Uterus (tissue), 4 donors: ENCODE measurements around the gene USP31. TPM values are rescaled to one million over a fixed set of nuclear protein-coding genes. Genes with fewer than 3 reads are reported as not detected.

Experiments
- DNase-seq, 2 donors: peaks; one replicate each; pipeline ENCODE4 v3.0.0-alpha.2; 2019 to 2020
- H3K27ac ChIP-seq, 2 donors: fragments of 200-600 bp; sonication (generic); 1 replicate in 1 of 2; 2 replicates in 1 of 2; pipeline ENCODE4 v1.5.1; 2016 to 2018
- H3K27me3 ChIP-seq, 2 donors: fragments of 200-600 bp; sonication (generic); one replicate each; pipeline ENCODE4 v1.5.1; 2018 to 2019; ENCODE audit warnings: control low read depth in 1 of 2
- H3K36me3 ChIP-seq, 2 donors: fragments of 200-600 bp; sonication (generic); one replicate each; pipeline ENCODE4 v1.5.1; 2019; ENCODE audit warnings: control low read depth in 1 of 2
- H3K4me1 ChIP-seq, 2 donors: fragments of 200-600 bp; sonication (generic); one replicate each; pipeline ENCODE4 v1.5.1; 2018 to 2019; ENCODE audit warnings: control low read depth in 1 of 2
- H3K4me3 ChIP-seq, 2 donors: fragments of 200-600 bp; sonication (generic); 1 replicate in 1 of 2; 2 replicates in 1 of 2; pipeline ENCODE4 v1.5.1; 2018 to 2019; ENCODE audit warnings: mild to moderate bottlenecking in 1 of 2
- H3K9me3 ChIP-seq, 2 donors: fragments of 200-600 bp; sonication (generic); one replicate each; pipeline ENCODE4 v1.5.1; 2019; ENCODE audit warnings: control low read depth in 1 of 2
- POLR2A ChIP-seq, 2 donors: fragments of 450-650 bp; IDR thresholded peaks; one replicate each; pipeline ENCODE4 v1.6.1; 2016; ENCODE audit warnings: antibody characterized with exemption in 2 of 2, mild to moderate bottlenecking in 1 of 2, moderate library complexity in 1 of 2
- intact Hi-C: fragments of 100-400 bp; cut with DNase I; formaldehyde crosslinking; loops from one replicate; pipeline ENCODE4 v1.15.1; 2023; ENCODE audit warnings: low total_unique reads
- total RNA-seq, 4 donors: library from RNA; depleted of rRNA in 3 of 4; stranded (reverse); fragments of >200 nt in 3 of 4; gene quantifications; one replicate each; pipeline versions ENCODE4 v1.1.0 to v1.2.4, GENCODE V29; 2014 to 2023
- TF ChIP-seq, protein P1 (sequence below), 4 experiments: fragments of 200-600 bp in 2 of 4; fragments of 450-650 bp in 2 of 4; sonication (generic) in 2 of 4; IDR thresholded peaks; one replicate each; pipeline ENCODE4 v1.5.1; 2016 to 2019; ENCODE audit warnings: antibody characterized with exemption in 4 of 4, mild to moderate bottlenecking in 2 of 4, moderate library complexity in 1 of 4
- donor health status: DM: yes; HTN: yes; CAD: no.

The USP31 gene
- total RNA-seq, 4 donors from 2014 or later: 11.8 to 62.0 (median 28.2) TPM

DNA sequence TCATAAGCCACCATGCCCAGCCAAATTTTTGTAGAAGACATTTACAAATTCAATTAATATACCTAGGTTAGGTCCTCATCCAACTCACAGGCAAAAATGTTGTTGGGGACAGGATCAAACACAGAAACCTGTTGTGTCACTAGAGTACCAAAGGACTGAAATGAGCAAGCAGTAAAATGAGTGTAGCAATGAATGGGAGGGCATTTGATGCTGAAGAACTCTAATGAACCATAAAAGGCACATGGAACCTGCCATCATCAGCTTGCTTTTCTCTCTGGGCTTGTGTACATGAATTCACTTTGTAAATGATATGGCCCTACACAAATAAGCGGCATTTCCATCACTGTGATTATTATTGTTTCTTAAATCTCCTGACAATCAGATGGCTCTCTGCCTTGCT lies 17.8 kb downstream of the USP31 start:
- Histone ChIP-seq H3K9me3 (peaks cover 0 to 2% of the 10 kb centered on the region in 2 donors), H3K27ac (peak overlapping the region; percentile 90 to 96), H3K4me1 (peaks cover 0 to 15% of the 10 kb centered on the region in 2 donors), H3K27me3 (no peaks in the 10 kb centered on the region), H3K4me3 (no peak overlapping the region), H3K36me3 (no peaks in the 10 kb centered on the region)
- DNase-seq: no peak
- TF ChIP-seq, protein P1, sequence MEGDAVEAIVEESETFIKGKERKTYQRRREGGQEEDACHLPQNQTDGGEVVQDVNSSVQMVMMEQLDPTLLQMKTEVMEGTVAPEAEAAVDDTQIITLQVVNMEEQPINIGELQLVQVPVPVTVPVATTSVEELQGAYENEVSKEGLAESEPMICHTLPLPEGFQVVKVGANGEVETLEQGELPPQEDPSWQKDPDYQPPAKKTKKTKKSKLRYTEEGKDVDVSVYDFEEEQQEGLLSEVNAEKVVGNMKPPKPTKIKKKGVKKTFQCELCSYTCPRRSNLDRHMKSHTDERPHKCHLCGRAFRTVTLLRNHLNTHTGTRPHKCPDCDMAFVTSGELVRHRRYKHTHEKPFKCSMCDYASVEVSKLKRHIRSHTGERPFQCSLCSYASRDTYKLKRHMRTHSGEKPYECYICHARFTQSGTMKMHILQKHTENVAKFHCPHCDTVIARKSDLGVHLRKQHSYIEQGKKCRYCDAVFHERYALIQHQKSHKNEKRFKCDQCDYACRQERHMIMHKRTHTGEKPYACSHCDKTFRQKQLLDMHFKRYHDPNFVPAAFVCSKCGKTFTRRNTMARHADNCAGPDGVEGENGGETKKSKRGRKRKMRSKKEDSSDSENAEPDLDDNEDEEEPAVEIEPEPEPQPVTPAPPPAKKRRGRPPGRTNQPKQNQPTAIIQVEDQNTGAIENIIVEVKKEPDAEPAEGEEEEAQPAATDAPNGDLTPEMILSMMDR (IDR thresholded peaks at IDR 0.05): no peak
- TF ChIP-seq POLR2A (IDR thresholded peaks at IDR 0.05): no peak
- intact Hi-C loops: no loop called here

DNA sequence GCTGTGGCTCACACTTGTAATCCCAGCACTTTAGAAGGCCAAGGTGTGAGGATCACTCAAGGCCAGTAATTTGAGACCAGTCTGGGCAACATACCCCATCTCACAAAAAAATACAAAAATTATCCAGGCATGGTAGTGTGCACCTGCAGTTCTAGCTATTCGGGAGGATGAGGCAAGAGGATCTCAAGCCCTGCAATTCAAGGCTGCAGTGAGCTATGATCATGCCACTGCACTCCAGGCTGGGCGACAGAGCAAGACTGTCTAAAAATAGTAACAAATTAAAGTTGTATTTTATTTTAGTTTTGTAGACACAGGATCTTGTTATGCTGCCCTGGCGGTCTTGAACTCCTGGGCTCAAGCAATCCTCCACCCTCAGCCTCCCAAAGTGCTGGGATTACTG lies 18.2 kb downstream of the USP31 start:
- intact Hi-C loops: no loop called here
- Histone ChIP-seq H3K4me3 (no peak overlapping the region), H3K27me3 (no peaks in the 10 kb centered on the region), H3K27ac (peak overlapping the region; percentile 90 to 96), H3K36me3 (no peaks in the 10 kb centered on the region), H3K4me1 (peaks cover 0 to 15% of the 10 kb centered on the region in 2 donors), H3K9me3 (no peaks in the 10 kb centered on the region)
- no peak for DNase-seq
- TF ChIP-seq, protein P1 (IDR thresholded peaks at IDR 0.05): no peak
- no peak for TF ChIP-seq POLR2A (IDR thresholded peaks at IDR 0.05)

DNA sequence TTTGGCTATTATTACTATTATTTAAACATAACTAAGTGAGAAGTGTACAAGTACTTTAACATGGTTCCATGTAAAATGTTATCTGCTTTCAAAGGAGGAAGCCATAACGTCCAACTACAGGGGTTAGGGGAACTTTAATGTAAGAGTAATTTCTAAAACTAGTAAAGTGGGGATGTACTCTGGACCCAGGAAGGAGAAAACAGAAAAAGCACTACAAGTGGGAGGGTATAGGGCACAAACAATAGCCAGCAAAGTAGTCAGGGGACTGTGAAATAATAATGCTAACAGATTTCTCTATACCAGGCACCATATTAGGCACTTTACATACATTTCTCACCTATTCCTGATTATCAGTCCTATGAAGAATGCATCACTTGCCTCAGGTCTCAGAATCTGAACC lies 19.6 kb downstream of the USP31 start:
- no peaks in the 10 kb centered on the region for H3K9me3 ChIP-seq
- TF ChIP-seq POLR2A (IDR thresholded peaks at IDR 0.05): no peak
- TF ChIP-seq, protein P1 (IDR thresholded peaks at IDR 0.05): no peak
- H3K27me3 ChIP-seq: no peaks in the 10 kb centered on the region
- H3K27ac ChIP-seq: peak overlapping the region; percentile 90 to 96
- peaks cover 0 to 15% of the 10 kb centered on the region in 2 donors for H3K4me1 ChIP-seq
- H3K4me3 ChIP-seq: no peak overlapping the region
- no peaks in the 10 kb centered on the region for H3K36me3 ChIP-seq
- intact Hi-C loops: no loop called here
- DNase-seq: no peak

DNA sequence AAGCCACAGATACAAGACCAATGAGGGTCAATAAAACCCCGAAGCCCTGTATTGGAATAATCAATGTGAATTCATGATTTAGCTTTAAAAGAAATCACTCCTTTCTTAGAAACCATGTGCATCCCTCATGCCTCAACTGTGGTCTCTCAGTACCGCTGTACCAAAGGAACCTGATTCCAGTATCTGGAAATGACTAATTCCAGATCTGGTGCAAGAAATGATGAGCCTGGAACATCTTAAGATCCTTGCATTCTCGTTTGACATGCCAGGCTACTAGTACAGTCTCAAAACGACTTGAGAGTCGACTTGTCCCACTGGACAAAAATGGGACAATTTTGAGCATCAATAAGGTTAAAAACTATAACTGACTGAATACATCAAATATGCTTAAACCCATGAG lies 21.2 kb downstream of the USP31 start:
- Histone ChIP-seq H3K9me3 (no peaks in the 10 kb centered on the region), H3K4me1 (peaks cover under 1 to 10% of the 10 kb centered on the region in 2 donors), H3K27me3 (no peaks in the 10 kb centered on the region), H3K36me3 (no peaks in the 10 kb centered on the region), H3K27ac (peak overlapping the region; percentile 90 to 96), H3K4me3 (no peak overlapping the region)
- TF ChIP-seq, protein P1 (IDR thresholded peaks at IDR 0.05): no peak
- no peak for TF ChIP-seq POLR2A (IDR thresholded peaks at IDR 0.05)
- DNase-seq: no peak
- intact Hi-C loops: no loop called here

GRCh38 chr16:23125277-23125676 lies 24.0 kb downstream of the USP31 start:
- peaks cover 0 to 6% of the 10 kb centered on the region in 2 donors for H3K4me1 ChIP-seq
- H3K27ac ChIP-seq: peak overlapping the region; percentile 90 to 96
- intact Hi-C loops: no loop called here
- H3K36me3 ChIP-seq: no peaks in the 10 kb centered on the region
- H3K27me3 ChIP-seq: no peaks in the 10 kb centered on the region
- no peak for DNase-seq
- no peaks in the 10 kb centered on the region for H3K9me3 ChIP-seq
- no peak overlapping the region for H3K4me3 ChIP-seq
- TF ChIP-seq, protein P1 (IDR thresholded peaks at IDR 0.05): no peak
- TF ChIP-seq POLR2A (IDR thresholded peaks at IDR 0.05): no peak
